HG02798 (cell line): ENCODE data around the gene ZMYM2.
"Not testable (repeated sequence)": the region's sequence is repeated elsewhere in the genome, so short reads cannot be mapped to it uniquely, and the experiment has no call there.

ENCODE experiments used
- ATAC-seq: cut with Tn5 transposase; IDR thresholded peaks from one replicate; pipeline ENCODE4 v1.9.1; 2021; ENCODE audit warnings: mild to moderate bottlenecking; ENCODE audit not compliant: unreplicated experiment, poor library complexity

The ZMYM2 gene

DNA sequence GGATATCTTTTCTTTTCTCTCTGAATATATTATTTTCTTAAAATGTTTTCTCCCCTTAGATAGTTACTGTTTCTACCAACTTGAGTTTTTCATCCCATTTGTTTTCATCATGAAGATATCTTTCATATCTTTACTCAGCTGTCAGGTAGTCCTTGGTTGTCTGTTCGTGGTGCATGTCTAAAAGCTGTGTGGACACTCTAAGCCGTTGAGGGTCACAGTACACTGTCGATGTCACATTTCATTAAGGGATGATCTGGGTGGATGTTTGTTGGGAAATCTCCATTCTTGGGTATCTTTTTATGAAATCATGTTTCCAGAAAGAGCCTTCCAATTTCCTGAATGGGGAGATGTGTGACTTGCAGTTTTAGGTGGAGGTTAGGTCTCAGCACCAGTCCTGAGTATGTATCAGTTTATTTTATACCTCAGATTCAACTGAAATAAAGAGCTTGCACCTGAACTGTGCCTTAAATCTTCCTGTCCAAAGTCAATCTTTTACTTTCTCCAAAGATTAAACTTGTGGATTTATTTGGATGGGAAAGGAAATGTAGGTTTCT lies 23.2 kb downstream of the ZMYM2 start:
- no peak for ATAC-seq

DNA sequence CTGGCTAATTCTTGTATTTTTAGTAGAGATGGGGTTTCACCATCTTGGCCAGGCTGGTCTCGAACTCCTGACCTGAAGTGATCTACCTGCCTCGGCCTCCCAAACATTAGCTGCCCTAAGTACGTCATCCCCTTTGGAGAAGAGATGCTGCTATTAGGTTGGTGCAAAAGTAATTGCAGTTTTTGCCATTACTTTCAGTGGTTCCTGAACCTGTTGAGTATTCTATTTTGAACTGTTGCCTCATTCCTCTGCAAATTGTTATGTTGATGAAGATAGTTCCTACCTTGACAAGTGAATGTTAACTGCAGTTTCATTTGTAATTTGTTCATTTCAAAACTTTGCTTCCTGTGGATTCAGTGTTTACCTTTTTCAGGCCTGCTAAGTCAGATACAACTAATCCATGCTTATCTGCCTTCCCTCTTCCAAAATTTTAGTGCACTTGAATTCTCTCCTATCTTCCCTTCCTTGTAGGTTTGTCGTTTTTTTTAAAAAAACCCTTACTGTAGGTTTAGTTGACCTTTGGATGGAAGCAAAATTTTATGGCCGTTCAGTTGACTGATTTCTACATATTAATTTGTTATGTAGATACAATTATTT lies 24.0 kb downstream of the ZMYM2 start:
- ATAC-seq = no peak

DNA sequence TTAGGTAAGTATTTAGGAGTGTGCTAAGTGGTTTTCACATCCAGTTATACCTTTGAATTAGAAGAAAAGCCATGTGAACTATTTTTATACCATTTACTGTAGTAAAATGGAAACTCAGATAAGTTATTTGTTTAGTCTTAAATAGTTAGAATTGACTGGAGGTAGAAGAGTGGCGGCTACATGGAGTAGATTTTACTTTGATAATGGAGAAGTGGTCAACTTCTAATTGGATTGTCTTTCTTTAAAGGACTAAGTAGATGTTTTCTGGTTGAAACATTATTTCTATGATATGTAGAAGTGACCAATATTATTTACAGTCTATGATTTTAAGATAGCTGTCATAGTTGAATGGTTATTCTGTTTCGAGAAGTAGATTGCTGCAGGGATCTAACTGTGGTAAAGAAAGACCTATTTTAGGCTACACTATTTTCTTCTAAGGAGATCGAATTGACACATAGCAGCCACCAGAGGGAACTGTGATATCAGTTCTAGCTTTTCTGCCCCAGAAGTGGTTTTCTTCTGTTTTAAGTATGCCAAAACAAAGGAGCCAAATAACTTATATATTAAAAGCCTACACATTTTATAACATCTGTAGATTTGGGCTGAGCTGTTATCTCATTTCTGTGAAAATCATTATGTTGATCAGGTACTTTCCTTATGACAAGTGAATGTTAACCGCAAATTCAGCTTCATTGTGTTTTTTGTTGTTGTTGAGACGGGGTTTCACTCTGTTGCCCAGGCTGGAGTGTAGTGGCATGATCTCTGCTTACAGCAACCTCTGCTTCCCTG lies 26.1 kb downstream of the ZMYM2 start:
- peak; percentile 76 for ATAC-seq

DNA sequence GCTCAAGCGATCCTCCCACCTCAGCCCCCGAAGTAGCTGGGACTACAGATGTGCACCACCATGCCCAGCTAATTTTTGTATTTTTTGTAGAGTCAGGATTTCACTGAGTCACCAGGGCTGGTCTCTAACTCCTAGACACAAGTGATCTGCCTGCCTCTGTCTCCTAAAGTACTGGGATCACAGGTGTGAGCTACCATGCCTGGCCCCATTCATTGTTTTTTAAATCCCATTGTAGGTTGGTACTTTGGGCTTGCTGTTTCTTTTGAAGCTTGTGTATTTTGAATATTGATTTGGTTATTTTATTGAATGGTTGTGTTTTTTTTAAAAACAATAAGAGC lies 26.7 kb downstream of the ZMYM2 start:
- ATAC-seq = no peak

DNA sequence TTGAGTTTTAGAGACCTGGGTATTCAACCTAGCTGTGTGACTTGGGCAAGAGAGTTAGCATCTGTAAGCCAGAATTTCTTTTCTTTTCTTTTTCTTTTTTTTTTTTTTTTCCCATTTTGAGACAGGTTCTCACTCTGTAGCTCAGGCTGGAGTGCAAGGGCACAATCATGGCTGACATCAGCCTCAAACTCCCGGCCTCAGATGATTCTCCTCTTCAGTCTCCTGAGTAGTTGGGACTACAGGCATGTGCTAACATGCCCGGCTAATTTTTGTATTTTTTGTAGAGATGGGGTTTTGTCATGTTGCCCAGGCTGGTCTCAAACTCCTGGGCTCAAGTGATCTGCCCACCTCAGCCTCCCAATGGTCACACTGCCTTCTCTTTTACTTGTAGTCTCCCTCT lies 33.0 kb downstream of the ZMYM2 start:
- no peak for ATAC-seq

DNA sequence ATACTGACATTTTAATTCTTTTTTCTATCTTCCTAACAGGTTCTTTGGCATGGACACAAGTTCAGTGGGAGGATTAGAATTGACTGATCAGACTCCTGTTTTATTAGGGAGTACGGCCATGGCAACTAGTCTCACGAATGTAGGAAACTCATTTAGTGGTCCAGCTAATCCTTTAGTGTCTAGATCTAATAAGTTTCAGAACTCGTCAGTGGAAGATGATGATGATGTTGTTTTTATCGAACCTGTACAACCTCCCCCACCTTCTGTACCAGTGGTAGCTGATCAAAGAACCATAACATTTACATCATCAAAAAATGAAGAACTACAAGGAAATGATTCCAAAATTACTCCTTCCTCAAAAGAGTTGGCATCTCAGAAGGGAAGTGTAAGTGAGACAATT lies 34.5 kb downstream of the ZMYM2 start:
- ATAC-seq = no peak

DNA sequence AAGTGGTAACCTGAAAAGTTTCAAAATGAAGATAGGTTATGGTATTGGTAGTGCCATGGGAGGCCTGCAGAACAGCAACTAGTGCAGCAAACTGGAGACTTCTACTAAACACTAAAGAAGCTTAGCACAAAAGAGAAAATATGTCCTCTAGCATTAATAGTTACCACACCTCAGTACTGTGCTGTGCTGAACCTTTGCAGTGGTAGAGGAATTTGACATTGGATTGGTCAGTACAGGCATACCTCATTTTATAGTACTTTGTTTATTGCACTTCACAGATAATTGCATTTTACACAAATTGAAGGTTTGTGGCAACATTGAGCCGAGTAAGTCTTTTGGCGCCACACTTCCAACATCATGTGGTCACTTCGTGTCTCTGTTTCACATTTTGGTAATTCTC lies 40.4 kb downstream of the ZMYM2 start:
- ATAC-seq = no peak

DNA sequence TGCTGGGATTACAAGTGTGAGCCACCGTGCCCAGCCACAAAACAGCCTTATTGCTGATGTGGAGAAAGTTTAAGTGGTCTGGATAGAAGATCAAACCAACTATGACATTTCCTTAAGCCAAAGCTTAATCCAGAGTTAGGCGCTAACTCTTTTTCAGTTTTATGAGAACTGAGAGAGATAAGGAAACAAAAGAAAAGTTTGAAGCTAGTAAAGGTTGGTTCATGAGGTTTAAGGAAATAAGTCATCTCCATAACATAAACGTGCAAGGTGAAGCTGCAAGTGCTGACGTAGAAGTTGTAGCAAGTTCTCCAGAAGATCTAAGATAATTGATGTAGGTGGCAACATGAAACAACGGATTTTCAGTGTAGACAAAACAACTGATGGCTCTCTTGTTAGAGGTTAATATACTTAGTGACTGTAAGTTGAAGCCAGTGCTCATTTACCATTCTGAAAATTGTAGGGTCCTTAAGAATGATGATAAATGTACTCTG lies 41.6 kb downstream of the ZMYM2 start:
- ATAC-seq = no peak

DNA sequence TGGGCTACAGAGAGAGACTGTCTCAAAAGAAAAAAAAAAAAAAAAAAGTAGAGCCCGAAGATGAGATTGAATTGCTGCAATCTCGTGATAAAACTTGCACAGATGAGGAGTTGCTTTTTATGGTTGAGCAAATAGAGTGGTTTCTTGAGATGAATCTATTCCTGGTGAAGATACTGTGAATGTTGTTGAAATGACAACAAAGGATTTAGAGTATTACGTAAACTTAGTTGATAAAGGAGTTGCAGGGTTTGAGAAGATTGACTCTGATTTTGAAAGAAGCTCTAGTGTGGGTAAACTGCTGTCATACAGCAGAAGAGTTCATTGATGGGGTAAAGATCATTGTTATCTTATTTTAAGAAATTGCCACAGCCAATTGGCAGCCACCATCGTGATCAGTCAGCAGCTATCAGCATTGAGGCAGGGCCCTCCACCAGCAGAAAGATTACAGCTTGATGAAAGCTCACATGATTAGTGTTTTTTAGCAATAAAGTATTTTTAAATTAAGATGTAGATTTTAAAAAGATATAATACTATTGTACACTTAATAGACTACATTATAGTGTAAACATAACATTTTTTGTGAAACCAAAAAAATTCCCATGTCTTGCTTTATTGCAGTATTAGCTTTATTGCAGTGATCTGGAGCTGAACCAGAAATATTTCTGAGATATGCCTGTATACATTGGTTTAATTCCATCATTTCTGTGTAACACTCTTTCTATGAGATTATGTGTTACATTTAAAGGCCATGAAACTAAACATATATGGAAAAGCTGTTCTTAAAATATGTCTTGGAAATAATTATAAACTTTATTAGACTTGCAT lies 43.1 kb downstream of the ZMYM2 start:
- no peak for ATAC-seq

DNA sequence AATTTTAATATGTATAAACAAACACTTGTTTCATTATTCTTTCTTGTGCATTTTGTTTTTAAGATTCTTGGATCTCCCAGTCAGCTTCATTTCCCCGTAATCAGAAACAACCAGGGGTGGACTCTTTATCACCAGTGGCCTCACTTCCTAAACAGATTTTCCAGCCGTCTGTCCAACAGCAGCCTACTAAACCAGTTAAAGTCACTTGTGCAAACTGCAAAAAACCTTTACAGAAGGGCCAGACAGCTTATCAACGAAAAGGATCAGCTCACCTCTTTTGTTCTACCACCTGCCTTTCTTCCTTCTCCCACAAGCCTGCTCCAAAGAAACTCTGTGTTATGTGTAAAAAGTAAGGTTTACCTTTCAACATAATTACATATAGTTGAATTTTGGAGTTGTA lies 44.3 kb downstream of the ZMYM2 start:
- ATAC-seq = no peak

DNA sequence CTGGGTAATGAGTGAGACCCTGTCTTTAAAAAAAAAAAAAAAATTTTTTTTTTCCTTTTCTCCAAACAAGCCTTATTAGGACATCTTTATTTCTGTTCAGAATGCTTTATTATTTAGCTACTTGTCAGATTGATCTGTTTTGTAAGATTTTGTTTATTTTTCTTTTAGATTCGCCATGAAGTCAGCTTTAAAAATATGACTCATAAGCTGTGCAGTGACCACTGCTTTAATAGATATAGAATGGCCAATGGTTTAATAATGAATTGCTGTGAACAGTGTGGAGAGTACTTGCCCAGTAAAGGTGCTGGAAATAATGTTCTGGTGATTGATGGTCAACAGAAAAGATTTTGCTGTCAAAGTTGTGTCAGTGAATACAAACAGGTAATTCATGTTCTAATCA lies 47.7 kb downstream of the ZMYM2 start:
- no peak for ATAC-seq

DNA sequence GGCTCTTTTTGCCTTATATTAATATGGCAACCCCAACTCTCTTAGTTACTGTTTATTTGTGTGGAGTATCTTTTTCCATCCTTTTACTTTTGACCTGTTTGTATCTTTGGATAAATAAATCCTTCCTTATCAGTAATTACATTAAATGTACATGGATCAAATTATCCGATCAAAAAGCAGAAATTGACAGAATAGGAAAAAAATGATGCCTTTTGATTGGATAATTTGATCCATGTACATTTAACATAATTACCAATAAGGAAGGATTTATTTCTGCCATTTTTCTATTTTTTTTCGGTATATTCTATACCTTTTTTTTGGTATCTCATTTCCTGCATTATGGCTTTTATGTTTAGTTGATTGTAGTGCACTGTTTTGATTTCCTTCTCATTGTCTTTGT lies 57.2 kb downstream of the ZMYM2 start:
- no peak for ATAC-seq

DNA sequence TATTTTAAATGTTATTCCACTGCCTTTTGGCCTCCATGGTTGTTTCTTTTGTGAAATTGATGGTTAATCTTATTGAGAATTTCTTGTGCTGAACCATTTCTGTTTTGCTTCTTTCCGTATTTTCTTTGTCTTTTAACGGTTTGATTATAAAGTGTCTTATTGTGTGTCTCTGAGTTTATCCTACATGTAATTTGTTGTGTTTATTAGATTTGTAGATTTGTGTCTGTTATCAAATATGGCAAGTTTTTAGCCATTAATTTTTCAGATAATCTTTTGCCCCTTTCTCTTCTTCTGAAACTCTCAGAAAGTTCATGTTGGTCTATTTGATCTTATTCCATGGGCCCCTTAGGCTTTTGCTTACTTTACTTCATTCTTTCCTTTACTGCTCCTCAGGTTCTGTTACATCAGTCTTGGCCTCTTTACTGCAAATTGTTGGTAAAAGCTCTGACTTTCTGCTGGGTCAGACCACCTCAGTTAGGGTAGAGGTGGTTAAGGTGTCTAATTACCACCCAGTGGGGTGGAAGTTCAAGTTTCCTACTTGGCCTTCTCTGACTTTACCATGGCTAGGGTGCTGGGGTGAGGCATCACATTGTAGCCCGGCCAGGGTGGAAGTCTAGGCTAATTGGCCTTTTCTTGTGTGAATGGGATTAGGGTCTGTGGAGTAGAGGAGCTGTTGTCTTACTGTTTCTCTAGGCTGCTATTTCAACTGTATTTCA lies 58.3 kb downstream of the ZMYM2 start:
- no peak for ATAC-seq

DNA sequence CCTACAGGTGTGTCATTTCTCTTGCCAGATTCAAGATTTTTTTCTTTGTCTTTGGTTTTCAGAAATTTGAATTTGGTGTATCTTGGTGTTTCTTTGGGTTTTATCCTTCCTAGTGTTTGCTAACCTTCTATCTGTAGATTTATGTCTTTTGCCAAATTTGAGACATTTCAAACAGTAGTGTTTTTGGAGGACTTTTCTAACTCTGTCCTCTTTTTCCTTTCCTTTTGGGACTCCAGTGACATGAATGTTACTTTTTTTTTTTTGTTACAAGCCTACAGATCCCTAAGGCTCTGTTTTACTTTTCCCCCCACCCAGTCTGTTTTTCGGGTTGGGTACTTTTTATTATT lies 58.8 kb downstream of the ZMYM2 start:
- no peak for ATAC-seq

DNA sequence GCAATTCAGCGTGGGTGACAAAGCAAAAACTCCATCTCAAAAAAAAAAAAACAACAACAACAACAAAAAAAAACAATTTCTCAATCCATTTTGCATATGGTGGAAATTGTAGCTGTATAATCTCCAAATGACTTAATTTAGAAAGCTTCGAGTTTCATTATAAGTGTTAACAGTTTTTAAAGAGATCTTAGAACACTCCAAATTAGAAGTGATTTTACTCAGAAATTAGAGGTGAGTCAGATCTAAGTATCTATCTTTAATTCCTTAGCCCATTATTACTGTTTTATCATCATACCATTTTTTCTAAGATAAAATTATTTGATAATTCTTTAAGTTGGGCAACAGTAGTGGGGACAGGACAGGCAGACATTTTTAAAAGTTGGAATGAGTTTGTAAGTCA lies 60.5 kb downstream of the ZMYM2 start:
- no peak for ATAC-seq

DNA sequence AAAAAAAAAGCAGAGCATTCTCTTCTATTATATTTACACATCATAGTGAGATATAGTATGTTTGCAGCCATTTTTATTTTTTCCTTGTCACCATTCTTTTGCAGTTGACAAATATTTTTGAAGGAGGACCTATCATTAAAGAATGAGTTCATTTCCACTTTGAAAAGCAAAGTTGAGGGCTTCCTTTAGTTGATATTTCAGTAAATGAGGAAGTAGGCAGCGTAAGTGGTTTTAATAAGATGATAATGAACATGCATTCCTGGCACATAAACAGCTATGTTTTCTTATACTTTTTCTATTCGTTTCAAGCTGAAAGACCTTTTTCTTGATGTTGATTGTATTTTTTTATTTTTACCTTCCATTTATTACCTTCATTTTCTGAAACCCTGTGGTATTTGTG lies 66.2 kb downstream of the ZMYM2 start:
- ATAC-seq = no peak

DNA sequence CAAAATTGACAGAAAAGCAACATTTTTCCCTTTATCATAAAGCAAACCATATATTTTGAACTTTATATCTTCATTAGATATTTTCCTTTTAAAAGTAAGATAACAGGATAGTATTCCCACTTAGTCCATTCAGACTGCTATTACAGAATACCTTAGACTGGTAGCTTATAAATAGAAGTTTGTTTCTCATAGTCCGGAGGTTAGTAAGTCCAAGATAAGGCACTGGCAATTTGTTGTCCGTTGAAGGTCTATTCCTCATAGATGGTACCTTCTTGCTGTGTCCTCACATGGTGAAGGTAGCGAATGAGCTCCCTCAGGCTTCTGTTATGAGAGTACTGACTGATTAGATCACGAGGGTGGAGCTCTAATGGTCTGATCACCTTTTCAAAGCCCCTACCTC lies 70.4 kb downstream of the ZMYM2 start:
- no peak for ATAC-seq

DNA sequence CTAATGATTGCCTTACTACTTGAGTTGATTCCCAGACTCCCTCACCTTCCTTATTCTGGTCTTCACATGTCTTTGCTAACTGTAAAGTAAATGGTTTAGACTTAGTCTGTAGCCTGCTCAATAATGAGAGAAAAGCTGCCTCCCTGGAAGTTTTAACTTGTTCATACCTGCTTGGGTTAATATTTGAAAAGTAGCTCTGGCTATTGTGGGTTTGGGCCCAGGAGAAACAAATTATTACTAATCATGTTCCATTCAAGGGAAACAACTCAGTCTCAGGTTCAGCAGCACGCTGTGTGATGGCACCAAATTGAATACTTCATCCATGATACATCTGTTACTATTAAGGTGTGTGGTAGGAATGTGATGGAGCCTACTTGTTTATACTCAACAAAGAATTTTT lies 75.0 kb downstream of the ZMYM2 start:
- ATAC-seq = no peak

DNA sequence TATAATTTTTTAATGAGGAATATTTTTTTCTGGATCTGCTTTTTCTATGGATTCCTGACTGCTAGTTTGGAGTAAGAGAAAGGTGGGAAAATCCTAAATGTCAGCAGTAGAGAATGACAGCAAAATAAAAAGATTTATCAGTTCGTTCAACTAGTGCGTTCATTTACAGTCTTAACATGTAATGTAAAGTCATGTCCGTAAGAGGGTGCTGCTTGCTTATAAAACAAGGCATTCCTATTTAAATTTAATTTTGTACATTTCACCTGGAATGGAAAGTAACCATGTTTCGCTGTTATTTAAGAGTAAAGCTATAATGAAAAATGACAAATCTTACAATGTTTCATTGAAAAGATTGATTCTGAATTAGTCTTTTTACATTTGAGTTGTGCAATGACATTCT lies 76.6 kb downstream of the ZMYM2 start:
- no peak for ATAC-seq

DNA sequence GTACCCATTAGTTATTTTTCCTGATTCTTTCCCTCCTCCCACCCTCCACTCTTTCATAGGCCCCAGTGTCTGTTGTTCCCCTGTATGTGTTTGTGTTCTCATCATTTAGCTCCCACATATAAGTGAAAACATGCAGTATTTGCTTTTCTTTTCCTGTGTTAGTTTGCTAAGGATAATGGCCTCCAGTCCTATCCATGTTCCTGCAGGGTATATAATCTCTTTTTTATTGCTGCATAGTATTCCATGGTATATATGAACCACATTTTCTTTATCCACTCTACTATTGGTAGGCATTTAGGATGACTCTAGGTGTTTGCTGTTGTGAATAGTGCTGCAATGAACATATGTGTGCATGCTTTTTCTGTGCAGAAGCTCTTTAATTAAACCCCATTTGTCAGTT lies 79.4 kb downstream of the ZMYM2 start:
- ATAC-seq = no peak

DNA sequence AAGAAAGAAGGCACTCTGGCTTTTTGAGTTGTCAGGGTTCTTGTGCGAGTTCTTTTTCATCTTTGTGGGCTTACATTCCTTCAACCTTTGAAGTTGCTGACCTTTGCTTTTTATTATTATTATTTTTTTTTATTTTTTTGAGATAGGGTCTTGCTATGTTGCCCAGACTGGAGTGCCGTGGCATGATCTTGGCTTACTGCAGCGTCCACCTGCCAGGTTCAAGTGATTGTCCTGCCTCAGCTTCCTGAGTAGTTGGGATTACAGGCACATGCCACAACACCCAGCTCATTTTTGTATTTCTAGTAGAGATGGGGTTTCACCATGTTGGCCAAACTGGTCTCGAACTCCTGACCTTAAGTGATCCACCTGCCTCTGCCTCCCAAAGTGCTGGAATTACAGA lies 84.1 kb downstream of the ZMYM2 start:
- ATAC-seq = not testable (repeated sequence)
